HepG2 (cell line): ENCODE results near the gene GFPT1. TPM values are rescaled to one million over a fixed set of nuclear protein-coding genes. Genes with fewer than 3 reads are reported as not detected.

ENCODE experiments used
- CREM ChIP-seq, 2 experiments: sonication (generic) in 1 of 2; formaldehyde crosslinking in 1 of 2; IDR thresholded peaks; 2 replicates each; pipeline versions ENCODE4 v1.4.0 to v1.6.1; 2016 to 2020; ENCODE audit warnings: antibody characterized with exemption in 1 of 2, mild to moderate bottlenecking in 1 of 2, missing genetic modification reagents in 1 of 2
- ELK4 ChIP-seq: sonication (generic); formaldehyde crosslinking; IDR thresholded peaks from 2 replicates; pipeline ENCODE4 v1.9.0; 2021; ENCODE audit warnings: missing genetic modification reagents, borderline replicate concordance
- GATAD1 ChIP-seq: IDR thresholded peaks from 2 replicates; pipeline ENCODE4 v1.6.1; 2016; ENCODE audit warnings: missing genetic modification reagents, missing compliant biosample characterization
- GLI4 ChIP-seq: sonication (generic); formaldehyde crosslinking; IDR thresholded peaks from 2 replicates; pipeline ENCODE4 v1.5.1; 2020; ENCODE audit warnings: missing genetic modification reagents, mild to moderate bottlenecking, moderate library complexity, borderline replicate concordance
- MYNN ChIP-seq: sonication (generic); formaldehyde crosslinking; IDR thresholded peaks from 2 replicates; pipeline ENCODE4 v1.4.0; 2020; ENCODE audit warnings: mild to moderate bottlenecking, low read depth, missing genetic modification reagents
- NFAT5 ChIP-seq: sonication (generic); formaldehyde crosslinking; IDR thresholded peaks from 2 replicates; pipeline ENCODE4 v1.4.0; 2020; ENCODE audit warnings: missing genetic modification reagents
- NONO ChIP-seq, 2 experiments: fragments of 450-650 bp in 1 of 2; sonication (generic) in 1 of 2; formaldehyde crosslinking in 1 of 2; IDR thresholded peaks in 1 of 2; conservative IDR thresholded peaks in 1 of 2; 2 replicates each; pipeline versions ENCODE4 v1.6.1 to v1.8.0; 2017 to 2022; ENCODE audit warnings: mild to moderate bottlenecking in 1 of 2, missing genetic modification reagents in 1 of 2, moderate library complexity in 1 of 2
- PHF21A ChIP-seq: sonication (generic); formaldehyde crosslinking; IDR thresholded peaks from 2 replicates; pipeline ENCODE4 v1.5.0; 2020; ENCODE audit warnings: mild to moderate bottlenecking, missing genetic modification reagents
- RAD21 ChIP-seq: fragments of 450-650 bp; formaldehyde crosslinking; IDR thresholded peaks from 2 replicates; pipeline ENCODE4 v1.5.0; 2020; ENCODE audit warnings: mild to moderate bottlenecking
- SMC3 ChIP-seq: IDR thresholded peaks from 2 replicates; pipeline ENCODE4 v1.6.1; 2011; ENCODE audit warnings: low read length, improper control_type of control experiment
- SRSF4 ChIP-seq: fragments of 200-400 bp; formaldehyde crosslinking; IDR thresholded peaks from one replicate; pipeline ENCODE4 v1.6.1; 2018; ENCODE audit warnings: mild to moderate bottlenecking, low read depth, low read length, moderate library complexity; ENCODE audit not compliant: poor library complexity, severe bottlenecking
- TBP ChIP-seq: sonication (generic); formaldehyde crosslinking; IDR thresholded peaks from 2 replicates; pipeline ENCODE4 v1.5.0; 2020; ENCODE audit warnings: missing genetic modification reagents
- ZNF431 ChIP-seq: sonication (generic); formaldehyde crosslinking; IDR thresholded peaks from 2 replicates; pipeline ENCODE4 v1.9.0; 2022; ENCODE audit warnings: missing genetic modification reagents, low read depth, mild to moderate bottlenecking, borderline replicate concordance
- ZNF570 ChIP-seq: sonication (generic); formaldehyde crosslinking; IDR thresholded peaks from 2 replicates; pipeline ENCODE4 v1.4.0; 2020; ENCODE audit warnings: mild to moderate bottlenecking, missing genetic modification reagents, borderline replicate concordance
- ZNF629 ChIP-seq: sonication (generic); formaldehyde crosslinking; conservative IDR thresholded peaks from 2 replicates; pipeline ENCODE4 v1.5.0; 2020; ENCODE audit warnings: missing genetic modification reagents
- ZNF724P ChIP-seq: sonication (generic); formaldehyde crosslinking; IDR thresholded peaks from 2 replicates; pipeline ENCODE4 v1.8.0; 2022; ENCODE audit warnings: missing genetic modification reagents, borderline replicate concordance
- ZNF816 ChIP-seq: sonication (generic); formaldehyde crosslinking; IDR thresholded peaks from 2 replicates; pipeline ENCODE4 v1.8.0; 2022; ENCODE audit warnings: missing genetic modification reagents, mild to moderate bottlenecking, borderline replicate concordance
- polyA plus RNA-seq, 8 experiments: library from polyadenylated mRNA; depleted of rRNA in 3 of 8; stranded (reverse) in 7 of 8; unstranded in 1 of 8; fragments of >200 nt; fragmentation: Illumina TruSeq in 4 of 8; extraction: Trizol in 4 of 8; gene quantifications; 2 replicates each; pipeline versions ENCODE4 v1.2.1 to v1.2.3, GENCODE V29; 2011 to 2016; ENCODE audit warnings: low read depth in 4 of 8, missing spikeins in 1 of 8, mixed read lengths in 1 of 8; ENCODE audit not compliant: insufficient read depth in 1 of 8
- total RNA-seq, 5 experiments: library from RNA; depleted of rRNA; stranded (reverse); fragments of >200 nt; fragmentation: Illumina TruSeq; extraction: Trizol; gene quantifications; 2 replicates each; pipeline ENCODE4 v1.2.3, GENCODE V29; 2016; ENCODE audit warnings: low read depth in 1 of 5
- TF ChIP-seq, protein P1 (sequence below), 2 experiments: fragments of 450-650 bp in 1 of 2; sonication (generic) in 1 of 2; formaldehyde crosslinking; IDR thresholded peaks; 2 replicates each; pipeline versions ENCODE4 v1.5.0 to v1.8.0; 2020 to 2022; ENCODE audit warnings: mild to moderate bottlenecking in 1 of 2, missing genetic modification reagents in 1 of 2
- TF ChIP-seq, protein P2 (sequence below): sonication (generic); formaldehyde crosslinking; IDR thresholded peaks from 2 replicates; pipeline ENCODE4 v1.4.0; 2020; ENCODE audit warnings: mild to moderate bottlenecking, missing genetic modification reagents

The GFPT1 gene
- total and polyA plus RNA-seq, 2 of the 13 experiments (the other 11 are each of a cell fraction or from before 2014, with no cell fraction given): 24.0 to 84.9 TPM

DNA sequence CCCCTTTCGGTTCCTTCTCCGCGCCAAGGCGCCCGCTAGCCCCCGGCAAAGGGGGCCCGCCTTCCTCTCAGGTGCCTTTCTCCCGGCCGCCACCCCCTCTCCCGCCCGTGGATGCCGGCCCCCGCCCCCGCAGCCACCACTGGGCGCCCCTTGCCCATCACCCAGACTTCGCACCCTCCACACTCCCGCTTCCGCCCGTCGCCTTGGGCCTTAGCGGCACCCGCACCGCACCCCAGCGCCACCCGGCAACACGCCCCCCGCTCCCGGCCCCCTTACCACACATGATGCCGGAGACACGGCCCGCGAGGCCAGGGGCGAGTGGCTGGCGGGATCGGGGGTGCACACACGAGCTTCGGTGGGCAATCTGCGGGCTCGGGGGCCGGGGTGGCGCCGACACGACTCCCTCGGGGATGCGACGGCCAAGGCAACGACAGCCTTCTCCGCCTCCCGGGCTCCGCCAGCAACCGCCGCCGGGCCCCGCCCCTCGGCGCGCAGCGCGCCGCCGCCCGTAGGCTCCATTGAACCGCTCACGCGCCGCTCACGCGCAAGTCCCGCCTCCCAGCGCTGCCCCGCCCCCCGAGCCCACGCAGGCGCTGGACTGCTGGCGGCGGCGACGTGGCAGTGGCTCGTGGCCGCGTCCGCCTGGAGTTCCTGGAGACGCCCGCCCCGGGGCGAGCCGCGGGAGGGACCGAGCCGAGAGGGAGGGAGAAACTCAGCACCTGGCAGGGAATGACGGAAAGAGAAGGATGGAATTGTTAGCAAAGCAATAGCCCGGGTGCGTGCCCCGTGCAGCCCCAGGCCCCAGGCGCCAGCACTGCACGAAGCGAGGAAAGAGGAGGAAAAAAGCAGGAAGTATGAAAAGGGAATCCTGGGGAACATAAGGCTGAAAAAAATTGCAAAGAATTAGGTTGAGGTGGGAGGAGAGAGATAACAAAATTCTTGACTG lies at the start of gene GFPT1 (continued):
- no peak for TF ChIP-seq NONO (IDR thresholded peaks at IDR 0.05)
- peak; percentile 98 for TF ChIP-seq NONO (CRISPR knock-in tag; conservative IDR thresholded peaks at IDR 0.05)
- TF ChIP-seq PHF21A (CRISPR knock-in tag): peak; percentile 74
- no peak; the same call in 1 of the 2 replicates for TF ChIP-seq ZNF724P (CRISPR knock-in tag)
- TF ChIP-seq GATAD1: peak; percentile 64; the same call in 1 of the 2 replicates
- TF ChIP-seq GLI4 (CRISPR knock-in tag): peak; percentile 46; the same call in 1 of the 2 replicates
- no peak for TF ChIP-seq SRSF4
- TF ChIP-seq ELK4: 0 out of 2 replicates have a peak, but pooled peaks have one; percentile 38
- TF ChIP-seq, protein P1, sequence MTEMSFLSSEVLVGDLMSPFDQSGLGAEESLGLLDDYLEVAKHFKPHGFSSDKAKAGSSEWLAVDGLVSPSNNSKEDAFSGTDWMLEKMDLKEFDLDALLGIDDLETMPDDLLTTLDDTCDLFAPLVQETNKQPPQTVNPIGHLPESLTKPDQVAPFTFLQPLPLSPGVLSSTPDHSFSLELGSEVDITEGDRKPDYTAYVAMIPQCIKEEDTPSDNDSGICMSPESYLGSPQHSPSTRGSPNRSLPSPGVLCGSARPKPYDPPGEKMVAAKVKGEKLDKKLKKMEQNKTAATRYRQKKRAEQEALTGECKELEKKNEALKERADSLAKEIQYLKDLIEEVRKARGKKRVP (CRISPR knock-in tag; IDR thresholded peaks at IDR 0.05): peak in 1 of 2 experiments; percentile 83; a peak in 2 of 4 replicates
- TF ChIP-seq, protein P2, sequence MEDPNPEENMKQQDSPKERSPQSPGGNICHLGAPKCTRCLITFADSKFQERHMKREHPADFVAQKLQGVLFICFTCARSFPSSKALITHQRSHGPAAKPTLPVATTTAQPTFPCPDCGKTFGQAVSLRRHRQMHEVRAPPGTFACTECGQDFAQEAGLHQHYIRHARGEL (CRISPR knock-in tag): no peak
- peak; percentile 78; the same call in 1 of the 2 replicates for TF ChIP-seq ZNF816 (CRISPR knock-in tag)
- TF ChIP-seq MYNN (CRISPR knock-in tag): no peak
- TF ChIP-seq ZNF570 (CRISPR knock-in tag): 0 out of 2 replicates have a peak, but pooled peaks have one; percentile 71
- TF ChIP-seq ZNF431: peak; percentile 90; the same call in 1 of the 2 replicates
- TF ChIP-seq SMC3: no peak
- no peak for TF ChIP-seq CREM (IDR thresholded peaks at IDR 0.05)
- peak; percentile 11; the same call in 1 of the 2 replicates for TF ChIP-seq CREM (CRISPR knock-in tag; IDR thresholded peaks at IDR 0.05)
- TF ChIP-seq TBP (CRISPR knock-in tag): no peak; the same call in 1 of the 2 replicates
- TF ChIP-seq RAD21: peak; percentile 68
- TF ChIP-seq ZNF629: 0 out of 2 replicates have a peak, but pooled peaks have one; percentile 16
- TF ChIP-seq NFAT5 (CRISPR knock-in tag): no peak; the same call in 1 of the 2 replicates
